HG02678 (cell line): Measurements from ENCODE around the gene RNF212.
"Not testable (repeated sequence)": the region's sequence is repeated elsewhere in the genome, so short reads cannot be mapped to it uniquely, and the experiment has no call there.

Experiments
- ATAC-seq: cut with Tn5 transposase; IDR thresholded peaks from one replicate; pipeline ENCODE4 v1.9.1; 2021; ENCODE audit warnings: mild to moderate bottlenecking, moderate library complexity; ENCODE audit not compliant: unreplicated experiment

The RNF212 gene

DNA sequence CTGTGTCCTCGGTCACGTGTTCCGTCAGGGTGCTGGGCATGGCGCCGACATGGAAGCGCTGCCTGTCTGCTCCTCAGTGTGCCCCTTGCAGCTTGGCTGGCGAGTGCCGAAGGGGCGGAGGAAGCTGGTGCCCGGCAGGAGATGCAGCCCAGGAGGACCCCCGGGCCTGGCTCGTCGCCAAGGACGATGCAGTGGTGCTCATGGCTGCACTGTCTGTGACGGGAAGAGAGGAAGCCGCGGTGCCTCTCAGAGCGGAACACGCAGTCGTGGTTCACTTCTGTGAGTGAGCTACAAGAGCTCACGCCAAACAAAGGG lies 63.8 kb downstream of the RNF212 start:
- no peak for ATAC-seq

DNA sequence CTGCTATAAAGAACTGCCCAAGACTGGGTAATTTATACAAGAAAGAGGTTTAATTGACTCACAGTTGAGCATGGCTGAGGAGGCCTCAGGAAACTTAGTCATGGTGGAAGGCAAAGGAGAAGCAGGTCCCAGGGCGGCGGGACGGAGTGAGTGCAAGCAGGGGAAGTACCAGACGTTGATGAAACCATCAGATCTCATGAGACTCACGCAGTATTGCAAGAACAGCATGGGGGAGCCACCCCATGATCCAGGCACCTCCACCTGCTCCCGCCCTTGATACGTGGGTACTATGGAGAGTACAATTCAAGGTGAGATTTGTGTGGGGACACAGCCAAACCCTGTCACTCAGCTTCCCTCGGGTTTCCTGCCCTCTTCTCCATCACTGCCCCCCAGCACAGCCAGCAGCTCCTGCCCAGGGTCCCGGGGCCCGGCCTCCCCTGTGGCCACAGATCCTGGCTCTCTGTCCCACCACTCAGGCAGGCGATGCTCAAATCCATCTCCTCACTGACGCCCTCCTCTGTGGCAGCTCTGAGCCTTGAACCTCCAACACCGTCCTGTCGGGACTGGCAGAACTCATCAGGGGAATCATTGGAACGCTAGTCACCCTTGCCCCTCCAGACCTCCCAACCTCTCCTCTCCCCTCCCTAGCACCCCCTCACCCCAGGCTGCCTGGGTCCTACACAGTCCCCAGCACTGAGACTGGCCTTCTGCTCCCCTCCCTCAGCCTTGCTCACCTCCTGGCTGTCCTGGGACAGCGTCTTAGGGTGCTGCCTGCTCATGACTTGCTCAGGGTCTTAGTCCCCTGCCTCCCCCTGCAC lies 64.4 kb downstream of the RNF212 start:
- no peak for ATAC-seq

DNA sequence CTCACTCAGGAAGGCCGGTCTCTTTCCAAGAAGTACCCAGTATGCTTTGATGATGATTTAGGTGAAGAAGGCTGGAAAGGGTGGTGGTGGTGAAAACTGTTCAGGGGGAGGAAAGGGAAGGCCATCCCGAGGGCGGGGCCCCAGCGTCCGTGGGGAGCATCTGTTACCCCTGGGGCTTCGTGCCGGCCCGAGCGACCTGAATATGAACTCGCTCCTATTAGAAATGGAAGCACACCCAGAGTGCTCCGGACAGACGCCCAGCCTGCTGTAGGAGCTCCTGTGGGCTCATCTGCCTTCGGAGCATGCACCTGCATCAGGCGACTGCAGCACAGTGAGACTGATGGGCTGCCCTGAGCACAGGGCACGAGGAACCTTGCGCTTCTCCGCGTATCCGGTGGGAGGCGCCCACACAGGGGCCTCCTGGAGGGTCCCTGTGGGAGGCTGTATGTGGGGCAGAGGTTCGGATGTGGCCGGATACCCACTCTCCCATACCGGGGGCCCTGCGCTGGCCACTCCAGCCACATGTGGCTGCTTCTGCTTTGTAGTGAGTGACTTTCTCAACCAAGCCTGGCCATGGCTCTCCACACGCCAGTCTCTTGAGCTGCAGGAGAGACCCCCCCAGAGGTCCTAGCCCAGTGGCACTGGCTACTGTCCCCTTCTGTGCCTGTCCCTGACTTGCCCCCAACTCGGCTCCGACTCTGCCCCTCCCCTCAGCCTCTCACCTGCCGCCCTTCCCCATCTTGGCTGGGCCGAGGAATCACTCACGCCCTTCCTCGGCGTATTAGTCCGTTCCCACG lies 65.2 kb downstream of the RNF212 start:
- ATAC-seq = no peak

DNA sequence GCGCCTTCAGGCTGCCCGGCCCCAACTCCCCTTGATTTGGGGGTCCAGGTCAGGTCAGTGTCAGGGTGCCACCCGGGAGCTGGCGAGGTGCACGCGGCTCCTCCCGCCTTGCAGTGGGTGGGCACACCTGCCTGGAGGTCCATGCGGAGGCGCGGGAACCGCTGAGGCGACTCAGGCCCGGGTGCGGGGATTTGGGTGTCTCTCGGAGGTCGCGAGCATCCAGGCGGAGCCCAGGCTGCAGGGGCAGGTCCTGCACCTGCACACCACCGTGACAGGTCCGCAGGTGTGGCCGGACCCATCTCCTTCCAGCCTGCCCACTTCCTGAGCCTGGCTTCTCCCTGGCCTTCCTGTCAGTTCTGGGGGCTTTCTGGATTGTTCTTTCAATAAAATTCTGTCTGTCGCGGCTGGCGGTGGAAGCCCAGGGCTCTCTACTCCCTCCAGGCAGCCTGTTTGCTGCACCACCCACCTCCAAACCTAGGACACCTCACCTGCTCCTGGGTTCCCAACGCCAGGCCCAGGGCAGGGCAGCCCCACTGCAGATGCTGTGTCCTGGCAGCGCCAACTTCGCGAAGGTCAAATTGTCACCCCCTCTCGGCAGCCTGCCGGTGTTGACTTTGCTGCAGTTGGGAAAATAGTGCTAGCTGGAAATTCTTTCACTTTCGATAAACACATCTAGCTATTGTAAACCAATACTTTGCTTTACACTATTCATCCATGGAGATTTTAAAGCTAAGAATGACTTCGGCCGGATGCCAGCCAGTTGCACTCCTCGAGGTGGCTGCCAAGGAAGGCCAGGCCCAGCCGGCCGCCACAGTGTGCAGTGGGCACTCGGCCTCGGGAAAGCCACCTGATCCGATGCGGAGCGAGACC lies 66.0 kb downstream of the RNF212 start:
- no peak for ATAC-seq

DNA sequence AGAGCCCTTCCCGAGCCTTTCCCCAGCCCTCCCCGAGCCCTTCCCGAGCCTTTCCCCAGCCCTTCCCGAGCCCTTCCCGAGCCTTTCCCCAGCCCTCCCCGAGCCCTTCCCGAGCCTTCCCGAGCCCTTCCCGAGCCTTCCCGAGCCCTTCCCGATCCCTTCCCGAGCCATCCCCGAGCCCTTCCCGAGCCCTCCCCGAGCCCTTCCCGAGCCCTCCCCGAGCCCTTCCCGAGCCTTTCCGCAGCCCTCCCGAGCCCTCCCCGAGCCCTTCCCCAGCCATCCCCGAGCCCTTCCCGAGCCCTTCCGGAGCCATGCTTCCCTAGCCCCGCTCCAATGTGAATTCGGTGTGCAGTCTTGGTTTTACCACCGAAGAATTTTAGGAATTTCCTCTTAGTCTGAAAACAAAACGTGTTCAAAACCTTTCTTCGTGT lies 66.8 kb downstream of the RNF212 start:
- ATAC-seq = not testable (repeated sequence)

DNA sequence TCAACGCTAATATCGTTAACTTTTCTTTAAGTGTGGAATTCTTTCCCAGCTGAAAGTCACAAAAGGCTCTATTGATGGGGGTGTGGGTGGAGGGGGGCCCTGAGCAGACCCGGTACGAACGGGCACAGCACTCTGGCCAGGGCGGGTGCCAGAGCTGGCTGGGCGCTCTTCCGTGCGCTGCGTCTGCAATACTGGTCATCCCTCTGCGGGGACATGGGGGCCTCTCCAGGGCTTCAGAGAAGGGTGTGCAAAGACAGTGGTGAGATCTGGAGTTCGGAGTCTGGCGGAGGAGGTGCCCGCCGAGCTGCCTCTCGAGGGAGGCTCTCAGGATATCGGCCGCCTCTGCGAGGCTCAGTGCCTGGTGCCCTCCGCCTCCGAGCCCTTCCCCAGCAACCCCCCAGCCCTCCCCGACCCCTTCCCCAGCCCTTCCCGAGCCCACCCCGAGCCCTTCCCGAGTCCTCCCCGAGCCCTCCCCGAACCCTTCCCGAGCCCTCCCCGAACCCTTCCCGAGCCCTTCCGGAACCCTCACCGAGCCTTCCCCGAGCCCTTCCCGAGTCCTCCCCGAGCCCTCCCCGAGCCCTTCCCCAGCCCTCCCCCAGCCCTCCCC lies 67.7 kb downstream of the RNF212 start:
- no peak for ATAC-seq

DNA sequence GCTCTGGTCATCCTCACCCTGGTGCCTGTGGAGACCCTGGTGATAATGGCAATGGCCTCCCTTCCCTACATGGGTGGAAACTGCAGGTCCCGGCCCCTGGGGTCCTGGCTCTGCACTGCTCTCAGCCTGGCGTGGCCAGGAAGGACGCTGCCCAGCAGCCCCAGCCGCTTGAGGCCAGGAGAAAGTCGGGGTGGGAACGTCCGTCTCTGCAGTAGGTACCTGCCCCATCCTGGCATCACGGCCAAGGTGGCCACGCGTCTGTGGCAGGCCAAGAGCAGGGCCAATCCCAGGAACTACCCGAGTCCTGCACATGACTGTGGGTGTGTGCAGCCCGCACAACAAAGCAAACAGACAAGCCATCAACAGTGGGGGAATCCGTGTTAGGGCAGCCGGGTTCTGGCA lies 68.2 kb downstream of the RNF212 start:
- ATAC-seq = no peak

DNA sequence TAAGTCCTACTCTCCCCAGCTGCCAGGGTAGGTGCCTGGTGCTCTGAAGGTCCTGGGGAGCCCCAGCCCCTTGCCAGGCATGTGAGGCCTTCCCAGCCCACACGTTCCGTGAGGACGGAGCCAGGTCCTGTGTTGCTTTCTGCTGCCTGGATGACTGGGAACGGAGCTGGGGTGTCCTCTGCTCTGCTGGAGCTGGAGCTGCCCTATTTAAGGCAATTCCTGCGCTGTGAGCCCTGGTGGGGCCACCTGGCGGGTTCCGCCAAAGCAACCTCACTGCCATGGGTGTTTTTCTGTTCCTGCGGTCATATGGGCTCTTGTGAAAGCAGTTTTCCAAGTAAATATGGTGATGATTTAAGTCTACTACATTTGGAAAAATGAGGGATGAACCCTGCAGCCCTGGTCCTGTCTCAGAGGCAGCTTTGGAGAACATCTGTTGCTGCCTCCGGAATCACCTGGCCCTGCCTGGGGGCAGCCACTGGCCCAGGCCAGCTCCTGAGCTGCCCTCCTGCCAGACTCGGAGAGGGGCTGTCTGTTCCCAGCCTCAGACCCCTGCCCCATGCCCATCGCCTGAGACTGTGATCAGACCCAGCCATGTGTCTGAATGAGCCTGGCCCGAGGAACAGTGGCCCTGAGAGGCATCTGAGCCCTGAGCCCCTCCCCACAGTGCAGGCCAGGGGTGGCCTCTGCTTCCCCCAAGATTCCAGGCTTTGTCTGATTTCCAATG lies 68.7 kb downstream of the RNF212 start:
- no peak for ATAC-seq

DNA sequence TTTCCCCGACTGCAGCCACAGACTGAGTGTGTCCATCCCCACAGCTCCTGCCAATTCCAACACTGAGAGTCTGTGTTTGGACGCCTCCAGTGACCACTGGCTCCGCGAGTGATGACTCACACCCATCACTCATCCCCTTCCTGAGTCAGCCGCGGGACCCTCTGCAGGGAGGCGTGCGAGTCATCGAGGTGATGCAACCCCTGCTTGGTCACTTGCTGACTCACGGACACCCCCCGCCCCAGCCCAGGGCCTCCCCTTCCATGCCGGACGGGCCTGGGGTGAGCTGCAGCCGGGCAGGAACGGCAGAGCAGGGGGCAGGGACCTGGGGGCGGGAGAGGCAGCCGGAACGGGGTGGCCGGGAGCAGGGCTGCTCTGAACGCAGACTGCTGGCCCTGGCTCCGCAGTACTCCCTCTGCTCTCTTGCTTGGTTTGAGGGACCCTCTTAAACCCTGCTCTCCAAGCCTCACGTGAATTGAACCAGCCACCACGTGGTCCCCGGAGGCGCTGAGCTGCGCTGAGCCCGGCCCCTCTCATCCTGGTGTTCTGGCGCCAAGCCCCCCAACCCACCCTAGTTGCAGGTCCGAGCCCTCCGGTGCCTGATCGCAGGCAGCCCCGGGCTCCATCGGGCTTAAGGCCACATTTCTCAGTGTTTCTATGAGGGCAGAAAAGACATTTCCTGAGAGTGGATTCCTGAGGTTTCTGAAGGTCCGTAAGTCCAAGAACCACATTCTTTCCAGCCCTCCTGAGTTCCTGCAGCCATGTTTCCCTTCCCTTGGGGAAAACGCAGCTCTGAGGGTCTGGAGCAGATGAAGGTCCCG lies 69.5 kb downstream of the RNF212 start:
- no peak for ATAC-seq

DNA sequence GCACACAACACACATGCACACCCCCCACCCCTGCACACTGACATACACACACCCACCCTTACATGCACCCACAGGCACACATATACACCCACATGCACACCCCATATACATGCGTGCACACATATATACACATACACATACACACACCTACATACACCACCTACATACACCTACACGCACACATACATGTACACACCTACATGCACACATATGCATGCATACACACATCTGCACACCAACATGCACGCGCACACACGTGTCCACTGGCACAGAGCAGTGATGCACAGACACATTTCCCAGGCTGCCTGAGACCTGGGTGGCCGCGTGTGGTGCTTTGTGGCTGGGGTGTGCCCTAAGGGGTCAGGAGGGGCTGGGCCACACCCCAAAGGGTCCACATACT lies 70.2 kb downstream of the RNF212 start:
- no peak for ATAC-seq

DNA sequence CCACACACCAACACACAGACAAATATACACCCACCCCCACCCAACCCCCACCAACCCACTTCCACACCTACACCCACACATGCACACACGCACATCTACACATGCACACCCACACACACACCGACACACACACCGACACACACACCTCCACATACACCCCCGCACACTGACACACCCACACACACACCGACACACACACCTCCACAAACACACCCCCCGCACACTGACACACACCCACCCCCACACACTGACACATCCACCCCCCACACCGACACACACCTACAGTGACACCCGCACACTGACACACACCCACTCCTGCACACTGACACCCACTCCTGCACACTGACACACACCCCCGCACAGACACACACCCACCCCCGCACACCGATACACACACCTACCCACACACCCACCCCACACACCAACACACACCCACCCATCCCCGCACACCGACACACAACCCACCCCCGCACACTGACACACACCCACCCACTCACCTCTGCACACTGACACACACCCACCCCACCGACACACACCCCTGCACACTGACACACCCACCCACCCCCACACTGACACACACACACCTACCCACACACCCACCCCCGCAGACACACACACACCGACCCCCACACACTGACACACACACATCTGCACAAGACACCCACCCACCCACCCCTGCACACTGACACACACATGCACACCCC lies 70.9 kb downstream of the RNF212 start:
- ATAC-seq = no peak

DNA sequence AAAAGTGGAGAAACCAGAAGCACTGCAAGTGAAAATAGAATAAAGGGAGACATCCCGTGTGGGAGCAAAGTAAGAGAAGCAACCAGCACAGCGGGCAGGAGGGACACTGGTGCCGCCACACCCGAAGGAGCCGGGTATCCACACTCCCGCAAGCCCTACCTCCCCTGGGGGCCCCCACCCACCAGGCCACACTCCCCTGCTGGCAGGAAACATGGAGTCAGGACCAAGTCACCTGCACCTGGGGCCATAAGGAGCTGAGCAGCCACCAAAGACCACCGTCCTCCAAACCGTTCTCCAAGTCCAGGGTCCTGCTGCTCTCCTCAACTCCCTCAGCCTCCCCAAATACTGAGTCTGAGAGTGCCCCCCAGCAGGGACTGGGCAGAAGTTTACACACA lies 71.4 kb downstream of the RNF212 start:
- ATAC-seq = no peak

DNA sequence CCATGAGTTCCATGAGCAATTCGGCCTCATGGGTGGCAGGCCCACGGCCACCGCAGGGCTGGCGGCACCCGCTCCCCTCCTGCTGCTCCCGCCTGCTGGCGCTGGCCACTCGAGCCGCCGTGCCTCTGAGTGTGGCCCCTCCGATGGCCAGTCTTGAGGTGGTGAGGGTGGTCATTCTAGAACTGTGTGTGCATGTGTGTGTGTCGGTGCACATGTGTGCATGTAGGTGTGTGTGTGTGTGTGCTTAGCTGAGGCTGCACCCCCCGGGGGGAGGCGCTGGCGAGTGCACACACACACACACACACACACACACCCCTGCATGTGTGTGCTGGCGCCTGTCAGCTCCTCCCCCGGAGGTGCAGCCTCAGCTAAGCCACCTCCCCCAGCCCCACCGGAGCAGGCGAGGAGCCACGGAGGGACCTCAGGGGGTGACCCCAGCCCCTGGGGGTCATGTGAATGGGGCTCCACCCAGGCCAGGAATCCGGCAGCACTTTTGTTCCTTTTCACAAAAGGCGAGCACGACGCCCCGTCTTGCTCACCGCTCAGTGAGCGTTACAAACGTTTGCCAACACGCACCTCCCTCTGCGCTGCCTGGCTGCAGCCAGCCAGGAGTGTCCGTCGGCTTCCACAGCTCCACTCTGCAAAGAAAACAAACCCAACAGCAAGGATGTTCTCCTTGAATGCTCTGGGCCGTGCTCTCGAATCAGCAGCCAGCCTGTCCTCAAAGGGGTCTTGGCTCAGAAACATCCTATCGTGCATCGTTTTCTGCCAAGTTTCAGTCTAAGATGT lies 72.0 kb downstream of the RNF212 start:
- ATAC-seq = no peak

DNA sequence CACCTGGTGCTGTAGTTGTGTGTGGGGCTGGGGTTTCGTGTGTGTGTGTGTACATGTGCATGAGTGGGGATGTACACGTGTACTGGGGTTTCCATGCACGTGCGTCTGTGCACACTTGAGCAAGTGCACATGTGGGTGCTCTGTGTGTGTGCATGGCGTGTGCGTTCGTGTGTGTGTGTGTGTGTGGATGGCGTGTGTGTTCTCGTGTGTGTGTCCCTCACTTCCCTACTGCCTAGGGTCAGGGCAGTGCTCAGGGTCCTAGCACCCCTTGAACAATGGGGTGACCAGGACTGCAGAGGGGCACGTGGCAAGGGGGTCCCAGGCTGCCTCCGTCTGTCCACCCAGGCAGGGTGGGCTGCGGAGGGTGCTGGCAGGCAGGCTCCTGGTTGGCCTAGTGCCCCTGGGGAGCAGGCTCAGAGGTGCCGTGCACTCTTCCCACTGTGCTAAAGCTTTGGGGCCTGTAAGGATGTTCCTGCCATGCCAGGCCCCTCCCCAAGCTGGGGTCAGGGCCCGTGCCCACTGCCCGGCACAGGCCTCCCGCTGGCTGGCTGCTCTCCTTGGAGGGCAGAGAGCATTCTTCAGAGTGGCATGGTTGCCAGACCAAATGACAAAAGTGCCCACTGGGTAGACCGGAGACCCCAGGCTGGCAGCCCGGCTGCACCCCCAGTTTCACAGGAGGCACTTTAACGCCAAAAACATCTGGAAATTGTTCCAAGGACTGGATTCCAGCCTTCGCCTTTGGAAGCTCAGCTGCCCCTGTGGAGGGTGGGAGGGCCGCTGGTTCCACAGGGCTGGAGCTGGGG lies 72.8 kb downstream of the RNF212 start:
- no peak for ATAC-seq

DNA sequence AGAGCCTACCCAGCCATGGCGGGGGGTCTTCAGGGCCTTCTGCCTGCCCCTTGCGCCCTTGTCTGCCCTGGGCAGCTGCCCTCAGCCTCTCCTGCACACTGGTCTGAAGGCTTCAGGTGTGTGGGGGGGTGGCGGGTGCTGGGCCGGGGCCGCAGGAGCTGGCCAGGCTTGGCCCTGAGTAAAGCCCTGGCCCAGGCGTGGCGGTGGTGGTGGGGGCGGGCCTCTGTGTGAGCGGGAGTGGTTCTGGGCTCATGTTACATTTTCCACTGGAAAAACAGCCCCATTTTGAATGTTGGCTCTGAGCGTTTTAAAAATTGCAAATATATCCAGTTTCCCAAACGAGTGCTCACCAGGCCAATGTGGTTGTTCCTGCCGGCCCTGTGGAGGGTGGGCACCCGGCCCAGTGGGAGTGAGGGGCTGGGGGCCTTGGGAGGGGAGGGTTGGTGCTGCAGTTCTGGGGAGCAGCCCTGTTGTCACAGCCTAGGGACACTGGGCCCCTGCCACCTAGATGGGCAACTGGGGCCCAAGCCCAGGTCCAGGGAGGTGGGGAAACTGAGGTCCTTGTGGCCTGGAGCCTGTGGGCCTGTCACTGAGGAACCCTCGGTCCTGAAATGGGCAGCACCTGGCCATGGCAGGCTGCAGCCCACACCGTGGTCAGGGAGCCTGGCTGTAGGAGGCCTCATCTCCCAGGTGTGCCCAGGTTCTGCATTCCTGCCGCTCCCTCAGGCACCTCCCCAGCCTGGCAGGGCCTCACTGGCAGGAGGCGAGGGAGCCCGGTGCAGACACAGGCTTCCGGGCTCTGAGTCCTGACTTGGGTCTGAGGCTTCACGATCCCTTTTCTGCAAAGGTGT lies 73.6 kb downstream of the RNF212 start:
- ATAC-seq = no peak

DNA sequence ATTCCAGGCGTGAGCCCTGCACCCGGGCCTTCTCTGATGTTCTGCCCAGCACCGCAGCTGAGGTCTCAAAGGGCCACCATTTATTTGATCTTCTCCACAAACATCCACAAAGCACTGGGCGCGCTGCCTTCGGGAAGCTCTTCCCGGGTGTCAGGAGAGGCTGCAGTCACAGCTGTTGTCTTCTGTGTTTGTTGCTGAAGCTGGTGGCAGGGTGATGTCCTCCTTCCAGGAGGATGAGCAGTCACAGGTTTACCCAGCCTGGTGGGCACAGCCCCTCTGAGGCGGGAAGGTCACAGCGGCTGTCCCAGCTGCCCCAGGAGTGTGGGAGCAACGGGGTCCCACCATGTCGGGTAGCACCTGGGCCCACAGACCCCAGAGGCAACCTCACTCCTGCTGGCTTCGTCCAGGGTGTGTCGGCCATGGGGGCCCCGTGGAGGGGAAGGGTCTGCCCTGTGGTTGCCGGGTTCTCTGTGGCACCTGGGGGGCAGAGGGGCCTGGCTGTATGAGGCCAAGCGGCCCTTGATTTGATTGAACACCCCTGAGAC lies 74.3 kb downstream of the RNF212 start:
- ATAC-seq = no peak
